Fibroblast of lung (primary cell): ENCODE results near the gene CHN2. TPM values are rescaled to one million over a fixed set of nuclear protein-coding genes. Genes with fewer than 3 reads are reported as not detected.

Experiments
- DNase-seq, 2 donors: peaks; one replicate each; pipeline versions ENCODE4 v3.0.0 to v3.0.0-alpha.2; 2010; ENCODE audit warnings: low read depth in 2 of 2
- H2AFZ ChIP-seq: 2 replicates; pipeline ENCODE4 v1.5.1; 2012; ENCODE audit warnings: low read length, control low read depth, inconsistent platforms
- H3K27ac ChIP-seq: 2 replicates; pipeline ENCODE4 v1.5.1; 2011; ENCODE audit warnings: low read length, control low read depth; ENCODE audit not compliant: insufficient read depth
- H3K27me3 ChIP-seq: 2 replicates; pipeline ENCODE4 v1.5.1; 2011; ENCODE audit warnings: mild to moderate bottlenecking, low read length; ENCODE audit not compliant: control insufficient read depth, insufficient read depth
- H3K36me3 ChIP-seq: 2 replicates; pipeline ENCODE4 v1.5.1; 2011; ENCODE audit warnings: low read length; ENCODE audit not compliant: control insufficient read depth, insufficient read depth
- H3K4me1 ChIP-seq: 2 replicates; pipeline ENCODE4 v1.5.1; 2011; ENCODE audit warnings: low read length; ENCODE audit not compliant: control insufficient read depth, insufficient read depth; ENCODE audit errors: extremely low read depth
- H3K4me2 ChIP-seq: 2 replicates; pipeline ENCODE4 v1.5.1; 2011; ENCODE audit warnings: low read length, control low read depth; ENCODE audit not compliant: insufficient read depth; ENCODE audit errors: extremely low read depth
- H3K4me3 ChIP-seq, 4 experiments: fragments of 200-600 bp in 1 of 4; sonication (generic) in 1 of 4; replicated peaks in 1 of 4; 2 replicates each; pipeline ENCODE4 v1.5.1; 2011 to 2016; ENCODE audit warnings: low read length in 4 of 4, low read depth in 3 of 4, mild to moderate bottlenecking in 3 of 4, control low read depth in 2 of 4, inconsistent platforms in 1 of 4, mixed read lengths in 1 of 4; ENCODE audit not compliant: insufficient read depth in 1 of 4; ENCODE audit errors: control extremely low read depth in 1 of 4
- H3K79me2 ChIP-seq: 2 replicates; pipeline ENCODE4 v1.5.1; 2012; ENCODE audit warnings: mild to moderate bottlenecking, low read length, inconsistent platforms; ENCODE audit not compliant: control insufficient read depth, insufficient read depth
- H3K9ac ChIP-seq: 2 replicates; pipeline ENCODE4 v1.5.1; 2011; ENCODE audit warnings: mild to moderate bottlenecking, low read length, control low read depth; ENCODE audit not compliant: insufficient read depth
- H3K9me3 ChIP-seq: 2 replicates; pipeline ENCODE4 v1.5.1; 2012; ENCODE audit warnings: low read depth, low read length; ENCODE audit not compliant: control insufficient read depth, insufficient read depth
- H4K20me1 ChIP-seq: 2 replicates; pipeline ENCODE4 v1.5.1; 2011; ENCODE audit warnings: low read length; ENCODE audit not compliant: control insufficient read depth, insufficient read depth; ENCODE audit errors: extremely low read depth
- EZH2 ChIP-seq: IDR thresholded peaks from 2 replicates; pipeline ENCODE4 v1.5.1; 2012; ENCODE audit warnings: low read length, control low read depth, mild to moderate bottlenecking; ENCODE audit errors: missing control alignments
- polyA plus RNA-seq, 2 donors: library from polyadenylated mRNA; depleted of rRNA in 1 of 2; stranded (reverse) in 1 of 2; unstranded in 1 of 2; fragments of >200 nt; gene quantifications; 2 replicates each; pipeline ENCODE4 v1.2.1, GENCODE V29; 2011 to 2012; ENCODE audit warnings: missing spikeins in 1 of 2
- total RNA-seq: library from RNA; depleted of rRNA; stranded (reverse); fragments of >200 nt; gene quantifications from 2 replicates; pipeline ENCODE4 v1.2.1, GENCODE V29; 2014
- TF ChIP-seq, protein P1 (sequence below), 2 donors: IDR thresholded peaks in 1 of 2; conservative IDR thresholded peaks in 1 of 2; 1 replicate in 1 of 2; 2 replicates in 1 of 2; pipeline ENCODE4 v1.5.1; 2011 to 2012; ENCODE audit warnings: low read length in 2 of 2, control low read depth in 1 of 2, inconsistent platforms in 1 of 2, low read depth in 1 of 2, mild to moderate bottlenecking in 1 of 2

Gene CHN2
- total and polyA plus RNA-seq, 2 donors (not counting 1 experiment from before 2014, with no cell fraction given), result 0.33 to 0.53 TPM

DNA sequence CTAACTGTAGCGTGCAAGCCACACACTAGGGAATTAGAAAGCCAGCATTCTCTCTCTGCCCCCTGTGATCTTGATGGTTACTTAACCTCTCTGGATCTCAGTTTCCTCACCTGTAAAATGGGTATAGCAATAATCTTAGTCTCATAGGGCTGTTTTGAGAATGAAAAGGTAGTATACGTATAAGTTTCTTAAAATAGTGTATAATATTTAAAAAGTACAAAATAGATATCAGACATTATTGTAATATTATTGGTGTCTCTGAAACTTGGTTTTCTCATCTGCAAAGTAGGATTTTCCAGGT, 80.4 kb downstream of the CHN2 start:
- Histone ChIP-seq H3K36me3 (no peaks in the 10 kb centered on the region), H2AFZ (no peak overlapping the region), H3K9me3 (no peaks in the 10 kb centered on the region), H3K9ac (no peak overlapping the region), H3K79me2 (no peaks in the 10 kb centered on the region), H3K4me1 (no peaks in the 10 kb centered on the region), H3K4me2 (no peak overlapping the region), H3K27ac (no peak overlapping the region), H3K4me3 (no peak overlapping the region), H4K20me1 (no peaks in the 10 kb centered on the region), H3K27me3 (peaks cover 2% of the 10 kb centered on the region)
- DNase-seq, result no peak
- TF ChIP-seq, protein P1, sequence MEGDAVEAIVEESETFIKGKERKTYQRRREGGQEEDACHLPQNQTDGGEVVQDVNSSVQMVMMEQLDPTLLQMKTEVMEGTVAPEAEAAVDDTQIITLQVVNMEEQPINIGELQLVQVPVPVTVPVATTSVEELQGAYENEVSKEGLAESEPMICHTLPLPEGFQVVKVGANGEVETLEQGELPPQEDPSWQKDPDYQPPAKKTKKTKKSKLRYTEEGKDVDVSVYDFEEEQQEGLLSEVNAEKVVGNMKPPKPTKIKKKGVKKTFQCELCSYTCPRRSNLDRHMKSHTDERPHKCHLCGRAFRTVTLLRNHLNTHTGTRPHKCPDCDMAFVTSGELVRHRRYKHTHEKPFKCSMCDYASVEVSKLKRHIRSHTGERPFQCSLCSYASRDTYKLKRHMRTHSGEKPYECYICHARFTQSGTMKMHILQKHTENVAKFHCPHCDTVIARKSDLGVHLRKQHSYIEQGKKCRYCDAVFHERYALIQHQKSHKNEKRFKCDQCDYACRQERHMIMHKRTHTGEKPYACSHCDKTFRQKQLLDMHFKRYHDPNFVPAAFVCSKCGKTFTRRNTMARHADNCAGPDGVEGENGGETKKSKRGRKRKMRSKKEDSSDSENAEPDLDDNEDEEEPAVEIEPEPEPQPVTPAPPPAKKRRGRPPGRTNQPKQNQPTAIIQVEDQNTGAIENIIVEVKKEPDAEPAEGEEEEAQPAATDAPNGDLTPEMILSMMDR (conservative IDR thresholded peaks at IDR 0.05 in 1 of 2, IDR thresholded peaks at IDR 0.05 in 1 of 2; ENCODE audit: low read depth in 1 of 2, low read length in 2 of 2), result no peak
- no peak for TF ChIP-seq EZH2

DNA sequence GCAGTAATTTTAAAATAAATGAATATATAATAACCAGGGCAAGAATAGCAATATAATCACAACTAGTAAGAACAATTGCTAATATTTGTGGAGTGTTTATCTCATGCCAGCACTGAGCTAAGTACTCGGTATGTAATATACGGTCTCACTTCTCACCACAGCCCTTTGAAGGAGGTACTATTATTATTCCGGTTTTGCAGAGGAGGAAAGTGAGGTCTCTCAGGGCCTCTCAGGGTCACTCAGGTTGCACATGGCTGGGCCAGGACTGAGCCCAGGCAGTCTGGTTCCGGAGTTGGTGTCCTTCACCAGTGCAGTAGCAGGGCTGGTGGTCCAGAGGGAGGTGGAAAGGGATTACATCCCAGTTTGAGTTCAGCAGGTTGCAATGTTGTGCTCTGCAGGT, 80.9 kb downstream of the CHN2 start:
- Histone ChIP-seq H3K4me1 (no peaks in the 10 kb centered on the region), H4K20me1 (no peaks in the 10 kb centered on the region), H3K27ac (no peak overlapping the region), H3K9ac (no peak overlapping the region), H3K27me3 (peaks cover 2% of the 10 kb centered on the region), H3K4me2 (no peak overlapping the region), H3K4me3 (no peak overlapping the region), H3K36me3 (no peaks in the 10 kb centered on the region), H3K9me3 (no peaks in the 10 kb centered on the region), H2AFZ (no peak overlapping the region), H3K79me2 (no peaks in the 10 kb centered on the region)
- no peak for DNase-seq
- TF ChIP-seq, protein P1 (conservative IDR thresholded peaks at IDR 0.05 in 1 of 2, IDR thresholded peaks at IDR 0.05 in 1 of 2; ENCODE audit: low read depth in 1 of 2, low read length in 2 of 2), result no peak
- no peak for TF ChIP-seq EZH2

DNA sequence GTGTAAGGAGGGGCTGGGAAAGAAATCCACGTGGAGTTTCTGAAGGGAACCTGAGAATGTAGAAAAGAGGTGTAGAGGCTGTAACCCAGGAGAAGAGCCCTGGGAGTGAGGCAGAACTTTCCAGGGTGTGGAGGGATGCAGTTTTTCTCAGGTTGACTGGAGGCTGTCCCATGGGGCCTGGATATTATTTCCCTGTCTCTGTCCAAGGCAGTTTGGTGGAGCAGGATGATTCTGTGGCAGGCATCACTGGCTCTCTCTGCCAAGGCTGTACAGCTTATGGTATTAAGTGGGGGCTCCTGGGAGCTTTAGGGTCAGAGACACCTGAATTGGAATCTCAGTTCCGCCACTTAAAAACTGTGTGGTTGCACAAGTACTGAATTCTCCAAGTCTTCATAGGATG, 81.6 kb downstream of the CHN2 start:
- H3K4me3 ChIP-seq, result no peak overlapping the region
- H2AFZ ChIP-seq, result no peak overlapping the region
- H3K36me3 ChIP-seq, result no peaks in the 10 kb centered on the region
- H3K27ac ChIP-seq, result no peak overlapping the region
- no peaks in the 10 kb centered on the region for H3K4me1 ChIP-seq
- no peak for TF ChIP-seq EZH2
- TF ChIP-seq, protein P1 (conservative IDR thresholded peaks at IDR 0.05 in 1 of 2, IDR thresholded peaks at IDR 0.05 in 1 of 2; ENCODE audit: low read depth in 1 of 2, low read length in 2 of 2), result no peak
- no peak overlapping the region for H3K4me2 ChIP-seq
- H4K20me1 ChIP-seq, result no peaks in the 10 kb centered on the region
- H3K79me2 ChIP-seq, result no peaks in the 10 kb centered on the region
- no peak overlapping the region for H3K9ac ChIP-seq
- peaks cover 2% of the 10 kb centered on the region for H3K27me3 ChIP-seq
- DNase-seq, result no peak
- no peaks in the 10 kb centered on the region for H3K9me3 ChIP-seq
